GM19467 (cell line): Measurements from ENCODE around the gene OSR1.
"Not testable (repeated sequence)": the region's sequence is repeated elsewhere in the genome, so short reads cannot be mapped to it uniquely, and the experiment has no call there.

Source experiments
- ATAC-seq: cut with Tn5 transposase; IDR thresholded peaks from one replicate; pipeline ENCODE4 v1.9.1; 2021; ENCODE audit warnings: mild to moderate bottlenecking, moderate library complexity; ENCODE audit not compliant: unreplicated experiment

The OSR1 gene

GRCh38 chr2:19358242-19359020, at the start of gene OSR1:
TSS of gene OSR1 (minus strand) at chr2:19358623. CDS start at chr2:19353805, 4,818 bp downstream.
- no peak for ATAC-seq

GRCh38 chr2:19403785-19404184, 45.4 kb upstream of the OSR1 start:
- no peak for ATAC-seq

GRCh38 chr2:19392191-19392590, 33.8 kb upstream of the OSR1 start:
- ATAC-seq: no peak

- not testable (repeated sequence) for ATAC-seq
These were observed 31.0 kb upstream of the OSR1 start for GRCh38 chr2:19389469-19389868.

- ATAC-seq: no peak
These were observed 22.1 kb upstream of the OSR1 start for GRCh38 chr2:19380532-19380931.

GRCh38 chr2:19378939-19379338, 20.5 kb upstream of the OSR1 start:
- no peak for ATAC-seq

- no peak for ATAC-seq
These were observed 19.3 kb upstream of the OSR1 start for GRCh38 chr2:19377717-19378116.

GRCh38 chr2:19373352-19373751, 14.9 kb upstream of the OSR1 start:
- no peak for ATAC-seq

GRCh38 chr2:19371996-19372582, 13.7 kb upstream of the OSR1 start:
- ATAC-seq: no peak

- no peak for ATAC-seq
These were observed 11.0 kb upstream of the OSR1 start for GRCh38 chr2:19369341-19369955.

- ATAC-seq: no peak
These were observed 10.3 kb upstream of the OSR1 start for GRCh38 chr2:19368760-19369159.

- ATAC-seq: no peak
These were observed 8.9 kb upstream of the OSR1 start for GRCh38 chr2:19367326-19367725.

GRCh38 chr2:19365126-19365525, 6.7 kb upstream of the OSR1 start:
- ATAC-seq: no peak

- ATAC-seq: no peak
These were observed 5.6 kb upstream of the OSR1 start for GRCh38 chr2:19364014-19364413.

- no peak for ATAC-seq
These were observed 5.0 kb upstream of the OSR1 start for GRCh38 chr2:19363474-19363778.

GRCh38 chr2:19362755-19363473, 4.5 kb upstream of the OSR1 start:
- ATAC-seq: peak; percentile 60

- ATAC-seq: no peak
These were observed 3.8 kb upstream of the OSR1 start for GRCh38 chr2:19362094-19362754.

GRCh38 chr2:19361325-19361990, 3.0 kb upstream of the OSR1 start:
- no peak for ATAC-seq

- no peak for ATAC-seq
These were observed 2.5 kb upstream of the OSR1 start for GRCh38 chr2:19360966-19361321.

GRCh38 chr2:19360266-19360965, 2.0 kb upstream of the OSR1 start:
- no peak for ATAC-seq
